ENCODE data around the gene SLC2A3. TPM values are rescaled to one million over a fixed set of nuclear protein-coding genes. Genes with fewer than 3 reads are reported as not detected.

The SLC2A3 gene
- total RNA-seq, 1 experiment from 2014 or later: 10.5 TPM

GRCh38 chr12:7870335-7870734, 65.7 kb downstream of the SLC2A3 start:
- ATAC-seq: no peak
- Histone ChIP-seq H3K9me3 (ENCODE audit: control insufficient read depth in 1 of 2, insufficient read depth in 1 of 2, low read depth in 1 of 2, low read length in 2 of 2) (no peaks in the 10 kb centered on the region), H3K79me2 (ENCODE audit: insufficient read depth, low read length) (no peaks in the 10 kb centered on the region), H3K4me1 (ENCODE audit: control insufficient read depth in 1 of 2, insufficient read depth in 2 of 2, low read length in 2 of 2) (no peaks in the 10 kb centered on the region), H3K4me3 (replicated peaks in 1 of 2; ENCODE audit: low read depth in 1 of 2, low read length in 2 of 2) (no peak overlapping the region), H3K36me3 (ENCODE audit: control insufficient read depth in 1 of 2, insufficient read depth in 2 of 2, low read length in 2 of 2) (no peaks in the 10 kb centered on the region), H2AFZ (ENCODE audit: low read depth, low read length, poor library complexity, severe bottlenecking) (no peak overlapping the region), H3K9me2 (ENCODE audit: insufficient read depth) (no peaks in the 10 kb centered on the region), H3K9ac (ENCODE audit: low read length) (no peak overlapping the region), H3K27ac (ENCODE audit: low read depth, low read length) (no peak overlapping the region), H3K27me3 (ENCODE audit: insufficient read depth, low read length) (no peaks in the 10 kb centered on the region), H3K4me2 (ENCODE audit: low read length) (no peak overlapping the region), H4K20me1 (ENCODE audit: insufficient read depth) (no peaks in the 10 kb centered on the region)
- POLR2A ChIA-PET: no interaction called here
- DNase-seq (ENCODE audit: low read depth, low spot score): no peak
- TF ChIP-seq POLR2A (IDR thresholded peaks at IDR 0.05; ENCODE audit: borderline replicate concordance, extremely low read depth, insufficient read depth, insufficient read length) (no peak), TCF7L2 (IDR thresholded peaks at IDR 0.05; ENCODE audit: borderline replicate concordance, extremely low read depth, insufficient read depth, insufficient read length) (no peak), POLR2AphosphoS5 (IDR thresholded peaks at IDR 0.05; ENCODE audit: low read depth, low read length) (no peak), ZFX (IDR thresholded peaks at IDR 0.05) (no peak), SP1 (IDR thresholded peaks at IDR 0.05; ENCODE audit: low read depth) (no peak), CTCF (IDR thresholded peaks at IDR 0.05 in 2 of 3, conservative IDR thresholded peaks at IDR 0.05 in 1 of 3; ENCODE audit: borderline replicate concordance in 1 of 3, insufficient read depth in 1 of 3, low read depth in 2 of 3, low read length in 2 of 3) (no peak), EZH2phosphoT487 (IDR thresholded peaks at IDR 0.05; ENCODE audit: borderline replicate concordance) (no peak), RAD21 (IDR thresholded peaks at IDR 0.05; ENCODE audit: low read depth) (no peak), SRF (IDR thresholded peaks at IDR 0.05; ENCODE audit: low read depth) (no peak), FOSL1 (IDR thresholded peaks at IDR 0.05; ENCODE audit: low read depth) (no peak), EGR1 (IDR thresholded peaks at IDR 0.05; ENCODE audit: low read depth) (no peak), ZNF274 (IDR thresholded peaks at IDR 0.05; ENCODE audit: low read depth, low read length) (no peak), CEBPB (IDR thresholded peaks at IDR 0.05; ENCODE audit: low read depth) (no peak), ATF3 (IDR thresholded peaks at IDR 0.05) (no peak)
- RAD21 ChIA-PET (ENCODE audit: low non-redundant PET in 1 of 2, low total read pairs in 2 of 2, uncharacterized antibody in 2 of 2, unreplicated experiment in 2 of 2): no interaction called here
- intact Hi-C loops (cut with micrococcal nuclease): no loop called here
- BruUV-seq (replicated peaks): no TSS peak
- CTCF ChIA-PET: interaction anchor here (1.3 kb wide), 1 partner anchor 9 kb away, joined by 3 read pairs; no protein-coding TSS in a partner anchor

Other genes with a start within 250 kb of the SLC2A3 start
- not detected for gene GDF3, start 240.4 kb downstream of the SLC2A3 start, total RNA-seq (2021; ENCODE audit: unreplicated experiment)
- gene DPPA3, start 224.8 kb downstream of the SLC2A3 start, total RNA-seq (2021; ENCODE audit: unreplicated experiment): not detected
- gene CLEC4C, start 188.8 kb downstream of the SLC2A3 start, total RNA-seq (2021; ENCODE audit: unreplicated experiment): not detected
- not detected for gene NANOGNB, start 171.0 kb downstream of the SLC2A3 start, total RNA-seq (2021; ENCODE audit: unreplicated experiment)
- gene NANOG, start 146.8 kb downstream of the SLC2A3 start, total RNA-seq (2021; ENCODE audit: unreplicated experiment): 0.22 TPM
- gene SLC2A14, start 63.3 kb downstream of the SLC2A3 start, total RNA-seq (2021; ENCODE audit: unreplicated experiment): not detected
- 20.3 TPM for gene FOXJ2, start 96.5 kb upstream of the SLC2A3 start, total RNA-seq (2021; ENCODE audit: unreplicated experiment)
- gene C3AR1, start 130.2 kb upstream of the SLC2A3 start, total RNA-seq (2021; ENCODE audit: unreplicated experiment): not detected
- gene NECAP1, start 146.1 kb upstream of the SLC2A3 start, total RNA-seq (2021; ENCODE audit: unreplicated experiment): 35.7 TPM
- 0.69 TPM for gene CLEC4A, start 187.4 kb upstream of the SLC2A3 start, total RNA-seq (2021; ENCODE audit: unreplicated experiment)
- not detected for gene ZNF705A, start 220.8 kb upstream of the SLC2A3 start, total RNA-seq (2021; ENCODE audit: unreplicated experiment)

Data from HCT116 (cell line).